HL-60/S4 treated with phorbol 12-myristate 13-acetate at 8.2 ng/mL for 4 days and 3 days (cell line): ENCODE data around the gene FSIP1.

Experiments used
- in situ Hi-C: fragments of 300-500 bp; cut with MboI; formaldehyde crosslinking; loops from 2 replicates; pipeline ENCODE4 v1.15.0; 2022; ENCODE audit warnings: low sequenced_read_pairs

Gene FSIP1

DNA sequence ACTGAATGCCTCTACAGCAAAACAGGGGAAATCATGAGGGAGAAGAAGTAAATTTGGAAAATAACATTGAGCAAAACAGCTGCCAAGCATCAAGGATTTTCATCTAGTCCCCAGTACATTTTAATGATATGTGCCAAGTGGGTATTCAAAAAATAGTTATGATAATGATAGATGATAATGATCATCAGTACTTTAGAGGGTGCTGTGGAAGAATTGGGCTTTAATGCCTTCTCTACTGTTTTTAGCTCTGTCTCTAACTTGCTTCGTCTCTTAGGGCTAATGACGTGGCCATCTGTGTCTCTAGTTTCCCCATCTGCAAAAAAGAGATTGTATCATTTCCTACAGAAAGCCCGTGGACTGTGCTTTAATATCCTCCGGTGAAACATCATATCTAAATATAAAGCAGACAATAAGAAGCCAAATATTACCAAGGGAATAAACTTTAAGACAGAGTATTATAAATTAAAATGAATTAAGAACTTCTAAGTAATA lies 10.2 kb upstream of the FSIP1 start:
- in situ Hi-C loops, result no loop called here

DNA sequence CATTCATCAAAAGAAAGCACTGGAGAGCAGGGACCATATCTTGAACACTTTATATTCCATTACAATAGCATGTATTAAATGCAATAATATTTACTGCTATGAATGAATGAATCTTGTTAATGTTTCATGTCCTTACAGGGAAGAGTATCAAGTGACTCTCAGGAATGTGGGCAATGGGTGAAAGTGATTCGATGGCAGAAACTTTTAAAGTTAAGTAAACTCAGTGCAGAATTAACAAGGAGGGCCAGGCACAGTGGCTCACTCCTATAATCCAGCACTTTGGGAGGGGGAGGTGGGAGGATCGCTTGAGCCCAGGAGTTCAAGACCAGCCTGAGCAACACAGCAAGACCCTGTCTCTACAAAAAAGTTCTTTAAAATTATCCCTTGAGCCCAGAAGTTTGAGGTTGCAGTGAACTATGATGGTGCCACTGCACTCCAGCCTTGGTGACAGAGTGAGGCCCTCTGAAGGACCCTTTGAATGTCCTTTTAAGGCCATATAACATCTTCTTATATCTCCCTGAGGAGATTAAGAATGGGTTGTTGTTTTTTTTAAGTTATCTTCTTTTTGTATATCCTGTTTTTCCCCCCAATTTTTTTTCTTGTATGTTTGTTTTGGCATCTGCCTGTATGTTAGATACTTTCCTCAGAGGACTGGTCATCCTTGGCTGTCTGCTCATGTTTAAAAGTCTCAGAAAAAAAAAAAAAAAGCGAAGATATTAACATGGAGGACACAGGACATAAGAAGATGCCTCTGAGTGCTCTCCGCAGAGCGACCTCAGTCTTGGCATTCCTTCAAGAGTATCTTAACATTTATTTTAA lies 9.6 kb upstream of the FSIP1 start:
- in situ Hi-C loops, result no loop called here

DNA sequence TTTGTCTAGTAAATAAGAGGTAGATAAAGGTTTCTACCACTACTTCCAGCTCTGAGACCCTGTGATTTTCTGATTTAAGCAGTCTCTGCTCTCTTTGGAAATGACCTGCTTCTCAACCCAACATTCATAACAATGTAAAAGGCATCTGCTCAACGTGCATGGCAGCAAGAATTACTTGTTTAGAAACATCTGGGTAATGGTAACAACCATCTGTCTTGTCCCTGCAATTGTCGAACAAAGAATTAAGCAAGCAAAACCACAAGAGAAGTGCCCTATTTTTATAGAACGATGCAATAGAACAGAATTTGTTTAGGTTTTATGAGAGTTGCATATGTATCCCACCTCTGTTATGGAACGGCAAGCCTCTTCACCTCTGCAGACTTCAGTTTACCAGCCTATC lies 7.1 kb upstream of the FSIP1 start:
- in situ Hi-C loops, result no loop called here

DNA sequence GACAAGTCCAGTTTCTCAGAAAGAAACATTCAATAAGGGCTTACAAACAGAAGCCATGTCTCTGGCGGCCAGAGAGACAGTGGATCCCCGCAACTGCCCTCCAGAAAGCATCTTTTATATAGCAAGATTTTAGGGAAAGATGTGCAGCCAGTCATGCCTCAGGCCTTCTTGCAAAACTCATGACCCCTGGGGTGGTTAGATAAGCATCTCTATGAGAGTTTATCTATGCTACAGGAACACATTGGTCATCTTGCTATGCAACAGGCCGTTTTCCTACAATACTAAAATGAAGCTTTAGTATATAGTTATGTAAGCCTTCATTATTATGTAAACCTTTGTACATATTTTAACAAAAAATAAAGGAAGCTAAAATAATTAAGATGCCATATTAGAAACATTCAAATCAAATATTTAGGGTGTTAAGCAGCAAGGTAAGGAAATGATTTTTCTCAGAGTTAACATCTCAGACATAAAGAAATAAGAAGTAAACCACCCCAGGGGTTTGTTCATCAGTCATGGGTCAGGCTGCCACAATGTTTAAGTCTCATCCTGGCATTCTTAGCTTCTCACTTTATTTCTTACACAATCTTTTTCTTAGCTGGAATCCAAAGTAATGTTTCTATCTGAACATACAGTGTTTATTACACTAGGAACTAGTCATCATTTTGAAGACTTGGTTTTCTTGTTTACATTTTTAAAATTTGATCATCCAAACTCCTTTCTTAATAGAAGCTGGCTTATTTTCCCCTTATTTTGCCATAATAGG lies 6.3 kb upstream of the FSIP1 start:
- in situ Hi-C loops, result no loop called here

DNA sequence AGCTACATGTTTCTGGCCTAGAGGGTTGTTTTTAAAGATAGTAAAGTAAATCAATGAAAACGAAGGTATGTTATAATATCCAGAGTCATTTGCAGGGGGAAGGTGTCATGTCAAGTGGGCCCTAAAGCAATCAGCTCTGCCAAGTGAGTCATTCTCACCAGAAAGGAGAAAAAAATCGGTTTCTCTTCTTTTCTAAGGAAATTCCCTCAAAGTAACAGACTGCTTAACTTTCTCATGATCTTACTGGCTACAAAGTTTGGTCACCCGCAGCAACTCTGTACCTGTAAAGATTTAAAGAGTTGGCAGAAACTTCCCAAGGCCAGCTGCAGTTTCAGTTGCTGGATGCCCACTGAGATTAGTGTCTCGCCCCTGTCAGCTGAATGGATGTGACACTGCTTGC lies 5.5 kb upstream of the FSIP1 start:
- in situ Hi-C loops, result no loop called here

DNA sequence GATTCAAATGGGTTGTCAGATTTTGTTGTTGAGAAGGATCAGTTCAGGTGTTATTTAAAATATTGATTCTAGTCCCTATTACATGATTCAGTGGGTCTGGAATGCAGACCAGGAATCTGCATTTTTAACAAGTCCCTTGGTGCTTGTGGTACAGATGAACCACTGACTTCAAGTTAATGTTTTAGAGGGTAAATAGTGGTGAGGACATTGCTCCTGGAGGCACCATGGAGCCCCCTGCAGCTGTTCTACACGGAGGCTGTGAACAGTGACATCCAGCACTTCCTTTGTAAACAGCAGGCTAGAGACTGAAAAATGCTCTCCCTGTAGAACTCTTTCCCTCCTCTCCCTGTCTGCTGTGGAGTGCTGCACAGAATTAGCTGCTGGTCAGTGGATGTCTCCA lies 4.8 kb upstream of the FSIP1 start:
- in situ Hi-C loops, result no loop called here

DNA sequence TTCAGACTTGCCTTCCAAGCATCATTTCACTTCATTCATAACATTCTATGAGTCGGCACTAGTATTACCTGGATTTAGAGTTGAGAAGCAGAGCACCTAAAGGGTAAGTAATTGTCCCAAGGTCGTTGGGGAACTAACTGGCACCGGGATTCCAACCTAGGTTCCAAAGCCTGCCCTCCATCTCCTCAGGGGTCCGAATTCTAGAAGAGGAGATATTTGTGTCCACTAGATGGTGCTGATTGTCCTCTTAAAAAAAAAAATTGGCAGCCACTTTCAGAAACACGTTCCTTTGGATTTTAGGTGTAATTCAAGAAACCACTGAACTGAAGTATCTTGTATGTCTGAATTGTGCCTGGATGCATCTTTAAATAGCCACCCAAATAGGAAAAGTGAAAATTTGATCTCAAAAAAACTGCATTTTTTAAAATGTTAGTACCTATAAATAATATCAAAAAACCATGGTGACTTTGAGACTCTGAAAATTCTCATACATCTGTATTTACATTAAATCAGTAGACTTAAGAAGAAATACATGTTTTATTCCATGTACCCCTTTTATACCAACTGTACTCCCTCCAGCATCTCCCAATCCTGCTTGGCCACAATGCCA lies 3.9 kb upstream of the FSIP1 start:
- in situ Hi-C loops, result no loop called here

DNA sequence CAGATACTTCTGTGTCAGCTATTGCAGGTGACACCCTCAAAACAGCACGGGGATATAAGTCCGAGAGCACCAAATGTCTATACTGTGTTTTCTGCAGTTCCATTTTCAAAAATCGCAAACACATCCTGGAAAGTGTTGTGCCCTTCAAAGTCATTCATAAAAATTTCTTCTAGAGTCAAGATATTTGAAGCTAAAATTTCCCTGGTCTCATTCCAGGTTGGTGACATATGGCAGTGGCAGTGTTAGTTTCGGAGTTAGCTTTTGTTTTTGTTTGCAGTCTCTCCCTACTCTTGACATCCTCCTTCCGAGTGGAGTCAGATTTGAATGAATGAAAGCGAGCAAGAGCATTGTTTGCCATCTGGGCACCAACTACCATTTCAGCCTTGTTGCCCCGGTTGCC lies 3.2 kb upstream of the FSIP1 start:
- in situ Hi-C loops, result no loop called here

DNA sequence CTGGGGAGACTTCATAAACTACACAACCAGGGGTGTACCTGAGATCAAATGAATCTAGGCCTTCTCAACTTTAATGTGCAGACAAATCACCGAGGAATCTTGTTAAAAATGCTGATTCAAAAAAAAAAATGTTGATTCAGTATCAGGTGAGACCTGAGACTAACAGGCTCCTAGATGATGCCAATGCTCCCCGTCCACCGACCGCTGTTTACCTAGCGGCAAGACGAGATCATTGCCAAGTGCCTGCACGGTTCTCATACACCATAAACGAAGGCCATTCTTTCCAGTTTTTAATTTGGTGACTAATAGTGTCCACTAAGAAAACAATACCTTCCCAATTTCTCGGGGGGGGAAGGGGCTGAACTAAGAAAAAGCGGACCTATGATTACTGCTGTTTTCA lies 2.5 kb upstream of the FSIP1 start:
- in situ Hi-C loops, result no loop called here

DNA sequence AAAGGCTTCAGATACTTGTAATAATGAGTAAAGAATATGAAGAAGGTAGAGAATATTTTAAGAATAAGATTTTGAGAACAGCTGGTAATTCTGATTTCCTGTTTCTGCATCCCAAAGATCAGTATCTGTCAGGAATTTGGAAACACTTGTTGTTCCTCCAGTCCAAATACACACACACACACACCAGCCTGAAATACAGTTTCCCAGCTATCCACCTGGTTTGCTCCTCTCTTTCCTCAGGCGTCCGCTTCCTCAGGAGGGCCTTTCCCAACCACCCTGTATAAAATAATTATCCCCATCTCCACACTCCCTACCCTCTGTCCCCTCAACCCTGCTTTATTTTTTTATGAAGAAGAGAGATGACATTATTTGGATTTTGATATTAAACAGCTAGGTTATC lies 2.0 kb upstream of the FSIP1 start:
- in situ Hi-C loops, result no loop called here

DNA sequence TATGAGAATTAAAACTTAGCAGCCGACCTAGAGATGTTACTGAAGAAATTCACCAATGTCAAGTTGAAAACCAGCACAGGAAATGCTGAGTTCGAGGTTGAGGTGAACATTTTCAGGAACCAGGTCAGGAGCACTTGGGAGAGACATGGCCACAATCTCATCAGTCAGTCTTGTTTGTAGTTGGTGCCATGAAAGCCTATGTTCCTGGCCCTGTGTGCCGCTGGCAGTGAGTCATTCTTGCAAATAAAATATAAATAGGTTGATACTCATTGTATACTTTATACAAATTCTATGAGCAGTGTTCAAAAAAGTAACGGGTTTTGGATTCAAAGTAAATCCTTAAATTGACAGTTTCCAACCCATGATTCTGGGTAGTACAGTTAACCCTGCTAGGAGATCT lies 1.5 kb upstream of the FSIP1 start:
- in situ Hi-C loops, result no loop called here

DNA sequence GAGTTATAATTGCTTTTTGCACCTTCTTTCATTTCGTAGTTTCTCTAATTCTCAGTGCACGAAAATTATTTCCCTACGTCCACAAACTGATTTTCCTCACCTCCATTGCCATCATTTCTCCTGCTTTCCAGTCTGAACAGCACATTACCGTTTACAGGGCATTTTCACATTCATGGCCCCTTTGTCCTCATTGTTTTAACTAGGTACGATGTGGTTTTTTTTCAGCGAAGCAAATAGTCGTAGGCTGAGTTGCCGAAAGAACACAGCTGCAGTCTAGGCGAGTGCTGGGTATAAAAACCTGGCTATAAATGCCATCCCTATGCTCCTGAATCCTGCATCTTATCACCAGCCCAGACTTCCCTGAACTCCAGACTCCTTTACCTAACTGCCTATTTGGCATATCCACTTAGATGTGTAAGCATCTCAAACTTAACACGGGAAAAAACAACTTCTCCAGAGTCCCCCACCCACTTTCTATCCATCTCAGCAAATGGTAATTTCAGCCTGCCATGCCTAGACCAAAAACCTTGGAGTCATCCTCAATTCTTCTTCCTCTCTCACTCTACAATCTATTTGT lies 691 bp upstream of the FSIP1 start:
- in situ Hi-C loops, result no loop called here

DNA sequence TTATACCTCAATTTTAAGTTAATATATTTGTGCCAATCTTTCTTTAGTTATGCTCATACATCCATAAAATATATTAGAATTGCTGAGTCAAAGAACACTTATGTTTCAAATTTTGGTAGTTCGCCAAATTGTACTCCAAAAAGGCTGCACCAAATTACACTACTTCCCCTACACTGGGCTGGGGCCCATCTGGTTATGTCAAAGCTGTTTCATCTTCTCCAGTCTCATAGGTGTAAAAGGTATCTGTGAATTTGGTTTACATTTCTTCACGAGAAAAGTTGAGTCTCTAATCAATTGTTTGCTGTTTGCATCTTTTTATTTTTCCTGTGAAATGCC lies 706 bp downstream of the FSIP1 start:
- in situ Hi-C loops, result no loop called here

DNA sequence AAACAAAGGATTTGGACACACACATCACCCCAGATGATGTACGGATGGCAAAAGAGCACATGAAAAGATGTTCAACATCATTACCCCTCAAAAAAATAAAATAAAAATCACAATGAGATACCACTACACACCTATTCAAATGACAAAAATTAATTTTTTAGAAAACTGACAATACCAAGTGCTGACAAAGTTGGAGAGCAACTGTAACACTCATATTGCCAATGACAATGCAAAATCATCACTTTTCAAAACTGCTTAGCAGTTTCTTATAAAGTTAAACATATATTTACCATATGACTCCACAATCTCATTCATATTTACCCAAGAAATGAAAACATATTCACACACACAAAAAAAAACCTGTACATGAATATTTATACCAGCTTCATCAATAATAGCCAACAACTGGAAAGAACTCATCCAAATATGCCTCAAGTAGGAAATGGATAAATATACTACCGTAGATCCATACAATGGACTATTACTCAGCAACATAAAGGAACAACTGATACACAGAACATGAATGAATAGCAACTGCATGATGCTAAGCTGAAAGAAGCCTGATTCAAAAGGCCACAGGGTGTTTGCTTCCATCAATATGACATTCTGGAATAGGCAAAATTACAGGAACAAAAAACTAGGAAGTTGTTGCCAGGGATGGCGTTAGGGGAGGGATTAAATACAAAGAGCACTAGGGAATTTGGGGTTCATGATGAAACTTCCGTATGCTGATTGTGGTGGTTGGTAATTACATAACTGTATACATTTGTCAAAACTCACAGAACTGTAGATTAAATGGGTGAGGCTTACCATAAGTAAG lies 1.3 kb downstream of the FSIP1 start:
- in situ Hi-C loops, result no loop called here

DNA sequence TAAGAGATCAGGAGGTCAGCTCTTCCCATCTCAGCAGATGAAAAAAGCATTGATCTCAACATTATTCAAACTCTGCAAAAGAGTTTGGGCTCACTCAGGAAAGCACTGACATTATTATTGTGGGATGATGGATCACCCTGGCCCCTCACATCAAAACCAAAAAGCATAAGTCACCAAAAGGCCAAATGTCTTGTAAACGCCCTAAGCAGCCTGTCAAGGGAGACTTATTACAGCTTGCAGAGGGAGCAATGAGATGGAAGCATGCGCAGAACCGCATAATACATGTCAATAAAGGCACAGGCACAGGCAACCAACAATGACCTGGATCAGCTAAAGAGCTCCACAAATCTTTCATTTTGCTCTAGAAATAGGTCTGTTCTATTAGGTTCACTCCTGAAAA lies 4.6 kb downstream of the FSIP1 start:
- in situ Hi-C loops, result no loop called here

DNA sequence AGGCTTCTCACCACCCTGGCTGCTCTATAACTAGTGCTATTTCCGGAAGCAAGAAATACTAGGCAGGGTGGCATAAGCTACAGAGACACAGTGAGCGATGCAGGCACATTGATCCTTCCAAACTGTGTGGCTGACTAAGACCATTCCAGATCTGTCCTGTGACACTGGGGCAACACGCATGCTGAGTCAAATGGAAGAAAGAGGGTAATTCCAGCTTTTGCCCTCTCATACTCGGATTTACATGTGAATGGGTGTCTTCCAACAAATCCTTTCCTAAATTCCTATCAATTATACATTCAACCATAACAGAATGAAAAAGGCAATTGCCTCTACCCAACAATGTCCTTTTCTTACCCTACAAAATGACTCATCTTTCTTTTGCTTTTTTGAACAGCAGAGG lies 5.1 kb downstream of the FSIP1 start:
- in situ Hi-C loops, result no loop called here

DNA sequence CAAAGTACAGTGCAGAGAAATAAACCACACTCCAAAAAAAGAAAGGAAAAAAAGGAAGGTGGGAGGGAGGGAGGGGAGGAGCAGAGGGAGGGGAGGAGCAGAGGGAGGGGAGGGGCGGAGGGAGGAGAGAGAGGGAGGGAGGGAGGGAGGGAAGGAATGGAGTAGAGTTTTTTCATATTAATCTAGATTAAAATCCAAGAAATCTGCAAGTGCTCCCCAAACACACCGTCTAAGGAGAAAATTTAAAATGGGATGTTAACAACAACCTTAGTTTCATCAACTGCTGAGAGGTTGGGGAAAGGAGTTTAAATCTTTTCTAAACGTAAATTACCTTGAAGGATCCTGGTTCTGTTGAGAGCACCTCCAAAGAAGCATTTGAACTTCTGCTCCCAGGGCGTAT lies 6.6 kb downstream of the FSIP1 start:
- in situ Hi-C loops, result no loop called here

DNA sequence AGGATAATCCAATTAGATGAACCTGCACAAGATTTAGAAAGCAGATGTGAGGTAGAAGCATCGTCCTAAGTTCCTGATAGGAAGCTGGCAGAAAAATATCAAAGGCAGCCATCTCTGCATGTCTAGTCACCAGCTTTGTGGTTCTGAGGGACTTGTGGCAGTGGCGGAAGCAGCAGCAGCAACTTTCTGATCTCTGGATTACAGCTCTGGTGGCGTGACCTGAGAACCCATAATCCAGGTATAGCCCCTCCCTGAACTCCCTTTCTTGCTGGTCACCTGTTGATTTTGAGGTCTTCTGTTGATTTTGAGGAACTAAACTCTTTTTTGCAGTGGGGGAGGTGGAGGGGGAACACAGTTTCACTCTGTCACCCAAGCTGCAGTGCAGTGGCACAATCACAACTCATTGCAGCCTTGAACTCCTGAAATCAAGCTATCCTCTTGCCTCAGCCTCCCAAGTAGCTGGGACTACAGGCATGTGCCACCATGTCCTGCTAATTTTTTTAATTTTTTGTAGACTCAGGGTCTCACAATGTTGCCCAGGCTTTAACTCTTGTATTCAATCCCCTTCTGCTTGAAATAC lies 7.9 kb downstream of the FSIP1 start:
- in situ Hi-C loops, result no loop called here

DNA sequence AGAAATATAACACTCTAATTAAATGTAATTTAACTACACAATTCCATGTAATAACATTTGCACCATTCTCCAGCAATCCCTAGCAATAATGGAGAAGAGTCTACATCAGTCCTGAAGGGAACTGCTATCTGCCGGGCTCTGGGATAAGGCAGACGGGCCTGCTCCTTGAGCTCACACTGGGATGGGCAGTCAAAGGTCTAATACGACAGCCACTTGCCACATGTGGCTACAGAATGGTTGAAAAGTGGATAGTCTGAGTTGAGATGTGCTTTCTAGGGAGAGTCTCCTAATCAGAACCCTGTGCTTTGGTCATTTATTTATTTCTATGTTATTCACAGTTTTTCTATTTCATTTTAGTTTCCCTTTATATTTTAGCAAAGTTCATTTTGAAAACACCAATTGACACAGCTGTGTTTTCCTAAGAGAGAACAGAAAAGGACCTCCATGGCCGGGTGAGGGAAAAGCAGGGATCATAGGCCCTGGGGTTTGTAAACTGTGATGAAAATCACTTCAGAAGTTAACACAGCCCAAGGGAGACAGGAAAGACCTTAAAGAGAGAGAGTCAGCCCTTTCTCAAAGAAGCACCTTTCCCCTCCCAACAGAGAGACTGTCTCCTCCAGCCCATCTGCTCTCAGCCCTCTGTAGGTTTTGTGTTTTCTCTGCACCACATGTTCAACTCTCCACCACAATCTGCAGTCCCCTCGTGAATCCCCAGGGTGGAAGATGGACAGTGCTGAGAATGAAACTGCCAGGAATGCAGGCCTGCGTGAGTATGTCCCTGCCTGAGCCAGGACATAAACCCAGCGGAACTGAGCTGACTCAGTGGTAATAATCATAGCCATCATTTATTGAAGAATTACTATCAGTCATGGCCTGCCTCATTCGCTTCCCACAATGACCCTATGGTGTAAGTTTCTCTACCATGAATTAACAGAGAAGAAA lies 11.6 kb downstream of the FSIP1 start:
- in situ Hi-C loops, result no loop called here
